GM18508 (cell line): Measurements from ENCODE around the gene PAPPA.

Experiments
- ATAC-seq: cut with Tn5 transposase; IDR thresholded peaks from one replicate; pipeline ENCODE4 v1.9.1; 2021; ENCODE audit warnings: moderate number of reproducible peaks; ENCODE audit not compliant: insufficient read depth, unreplicated experiment

Gene PAPPA

GRCh38 chr9:116151199-116151598 is 2.4 kb upstream of the PAPPA start:
- ATAC-seq, result no peak

- ATAC-seq, result no peak
These were observed 1.6 kb upstream of the PAPPA start for GRCh38 chr9:116151966-116152381.

- ATAC-seq, result no peak
These were observed 1.2 kb upstream of the PAPPA start for GRCh38 chr9:116152390-116152789.

- no peak for ATAC-seq
These were observed 438 bp upstream of the PAPPA start for GRCh38 chr9:116152941-116153764.

- ATAC-seq, result no peak
These were observed 864 bp downstream of the PAPPA start for GRCh38 chr9:116154334-116154975.

- ATAC-seq, result no peak
These were observed 1.5 kb downstream of the PAPPA start for GRCh38 chr9:116154976-116155697.

- no peak for ATAC-seq
These were observed 2.1 kb downstream of the PAPPA start for GRCh38 chr9:116155698-116156039.

GRCh38 chr9:116156621-116157314 is 3.2 kb downstream of the PAPPA start:
- ATAC-seq, result no peak

GRCh38 chr9:116157436-116158138 is 4.0 kb downstream of the PAPPA start:
- no peak for ATAC-seq

- ATAC-seq, result no peak
These were observed 7.3 kb downstream of the PAPPA start for GRCh38 chr9:116160676-116161571.

GRCh38 chr9:116162241-116162781 is 8.7 kb downstream of the PAPPA start:
- no peak for ATAC-seq

GRCh38 chr9:116163293-116164055 is 9.9 kb downstream of the PAPPA start:
- no peak for ATAC-seq

GRCh38 chr9:116165912-116166311 is 12.3 kb downstream of the PAPPA start:
- no peak for ATAC-seq

GRCh38 chr9:116166713-116167112 is 13.1 kb downstream of the PAPPA start:
- no peak for ATAC-seq

GRCh38 chr9:116168231-116168630 is 14.6 kb downstream of the PAPPA start:
- no peak for ATAC-seq

GRCh38 chr9:116172216-116172615 is 18.6 kb downstream of the PAPPA start:
- ATAC-seq, result no peak

GRCh38 chr9:116174347-116174746 is 20.8 kb downstream of the PAPPA start:
- no peak for ATAC-seq

- no peak for ATAC-seq
These were observed 22.0 kb downstream of the PAPPA start for GRCh38 chr9:116175614-116176013.
